ENCODE measurements around the gene APOBEC3B. TPM values are rescaled to one million over a fixed set of nuclear protein-coding genes. Genes with fewer than 3 reads are reported as not detected.
A peak's percentile ranks its signal among the peaks of the same experiment; 100 is the strongest.
"Not testable (repeated sequence)": the region's sequence is repeated elsewhere in the genome, so short reads cannot be mapped to it uniquely, and the experiment has no call there.

The APOBEC3B gene
- total RNA-seq, 2 experiments from 2014 or later, result not detected

- ATAC-seq (ENCODE audit: poor library complexity) (no peak), DNase-seq (peak in 1 of 14 experiments; percentile 30)
- peak overlapping the region; percentile 75 for H3K4me3 ChIP-seq (ENCODE audit: low read length)
- ChIA-PET CTCF (interaction anchor here (1.0 to 2.1 kb wide), 2 partner anchors 10 to 304 kb away, joined by 3 to 10 read pairs; no protein-coding TSS in a partner anchor), POLR2A (interaction anchor here (0.6 to 1.0 kb wide), 2 partner anchors 12 to 140 kb away, joined by 3 read pairs; partner anchors contain the start of gene CBX7)
- H3K4me1 Mint-ChIP-seq (ENCODE audit: low read depth), result peaks cover 40% of the 10 kb centered on the region
- intact Hi-C loops (cut with DNase I, micrococcal nuclease), result no loop called here
- H3K9me3 ChIP-seq (ENCODE audit: control insufficient read depth in 1 of 2, insufficient read depth in 1 of 2, low read length in 2 of 2), result no peaks in the 10 kb centered on the region
- peaks cover 44% of the 10 kb centered on the region for H3K4me1 ChIP-seq (ENCODE audit: insufficient read depth, low read length)
- H3K27me3 Mint-ChIP-seq, result no peaks in the 10 kb centered on the region
- no peaks in the 10 kb centered on the region for H3K27me3 ChIP-seq (ENCODE audit: control insufficient read depth in 1 of 2, insufficient read depth in 2 of 2, low read length in 2 of 2)
- H3K4me3 Mint-ChIP-seq, result peak overlapping the region; percentile 75
- H3K36me3 ChIP-seq (ENCODE audit: insufficient read depth, low read length), result peaks cover 4% of the 10 kb centered on the region
- H3K27ac Mint-ChIP-seq, result peak overlapping the region; percentile 67
- no peaks in the 10 kb centered on the region for H3K9me3 Mint-ChIP-seq
- no peaks in the 10 kb centered on the region for H3K36me3 Mint-ChIP-seq (ENCODE audit: low read depth)
- peak overlapping the region in 1 of 2 donors; percentile 70 for H3K27ac ChIP-seq (ENCODE audit: low read depth in 1 of 2, low read length in 2 of 2)
- no peak for TF ChIP-seq CTCF (IDR thresholded peaks at IDR 0.05)
Observed at GRCh38 chr22:39012533-39013511, 30.7 kb downstream of the APOBEC3B start.

- CTCF ChIA-PET, result interaction anchor here (1.0 to 2.1 kb wide), 2 partner anchors 10 to 303 kb away, joined by 3 to 10 read pairs; no protein-coding TSS in a partner anchor
- H3K36me3 Mint-ChIP-seq (ENCODE audit: low read depth); H3K9me3 Mint-ChIP-seq; H3K9me3 ChIP-seq (ENCODE audit: control insufficient read depth in 1 of 2, insufficient read depth in 1 of 2, low read length in 2 of 2); H3K27me3 Mint-ChIP-seq; ATAC-seq (ENCODE audit: poor library complexity); DNase-seq; intact Hi-C loops (cut with DNase I, micrococcal nuclease); H3K36me3 ChIP-seq (ENCODE audit: insufficient read depth, low read length); H3K27me3 ChIP-seq (ENCODE audit: control insufficient read depth in 1 of 2, insufficient read depth in 2 of 2, low read length in 2 of 2): not testable (repeated sequence)
- H3K4me3 Mint-ChIP-seq, result peak overlapping the region; percentile 88
- Histone ChIP-seq H3K4me1 (ENCODE audit: insufficient read depth, low read length) (peaks cover 44% of the 10 kb centered on the region), H3K4me3 (ENCODE audit: low read length) (peak overlapping the region; percentile 75), H3K27ac (ENCODE audit: low read depth in 1 of 2, low read length in 2 of 2) (peak overlapping the region; percentile 65 to 70)
- peaks cover 40% of the 10 kb centered on the region for H3K4me1 Mint-ChIP-seq (ENCODE audit: low read depth)
- peak overlapping the region; percentile 84 for H3K27ac Mint-ChIP-seq
- POLR2A ChIA-PET, result interaction anchor here (0.6 to 1.0 kb wide), 2 partner anchors 11 to 139 kb away, joined by 3 read pairs; partner anchors contain the start of gene CBX7
Observed at GRCh38 chr22:39013561-39013941, 31.4 kb downstream of the APOBEC3B start.

GRCh38 chr22:39013942-39014722 lies 32.0 kb downstream of the APOBEC3B start, which contains the start of gene APOBEC3C:
Gene APOBEC3C (plus strand): TSS chr22:39014257. CDS start chr22:39014363, 106 bp downstream.
- H3K27ac Mint-ChIP-seq, result peak within 1 kb of the TSS; percentile 84
- no peaks in the 10 kb centered on the region for H3K27me3 ChIP-seq (ENCODE audit: control insufficient read depth in 1 of 2, insufficient read depth in 2 of 2, low read length in 2 of 2)
- no peaks in the 10 kb centered on the region for H3K9me3 Mint-ChIP-seq
- ATAC-seq (ENCODE audit: poor library complexity) (peak; percentile 84), DNase-seq (peak; percentile 42 to 89 (median 68))
- ChIA-PET CTCF (interaction anchor here (1.0 to 2.1 kb wide), 2 partner anchors 11 to 303 kb away, joined by 3 to 10 read pairs; no protein-coding TSS in a partner anchor), POLR2A (interaction anchor here (0.6 to 1.0 kb wide), 3 partner anchors 10 to 507 kb away, joined by 3 read pairs; partner anchors contain the start of gene CBX7)
- peaks cover 3% of the 10 kb centered on the region for H3K36me3 Mint-ChIP-seq (ENCODE audit: low read depth)
- intact Hi-C loops (cut with DNase I, micrococcal nuclease), result no loop called here
- H3K4me1 ChIP-seq (ENCODE audit: insufficient read depth, low read length), result peaks cover 45% of the 10 kb centered on the region
- H3K4me1 Mint-ChIP-seq (ENCODE audit: low read depth), result peaks cover 43% of the 10 kb centered on the region
- TF ChIP-seq CTCF (IDR thresholded peaks at IDR 0.05), result no peak
- H3K27ac ChIP-seq (ENCODE audit: low read depth in 1 of 2, low read length in 2 of 2), result peak within 1 kb of the TSS; percentile 65 to 70
- H3K4me3 Mint-ChIP-seq, result peak within 1 kb of the TSS; percentile 88
- H3K4me3 ChIP-seq (ENCODE audit: low read length), result peak within 1 kb of the TSS; percentile 75
- H3K9me3 ChIP-seq (ENCODE audit: control insufficient read depth in 1 of 2, insufficient read depth in 1 of 2, low read length in 2 of 2), result no peaks in the 10 kb centered on the region
- peaks cover 10% of the 10 kb centered on the region for H3K36me3 ChIP-seq (ENCODE audit: insufficient read depth, low read length)
- no peaks in the 10 kb centered on the region for H3K27me3 Mint-ChIP-seq

GRCh38 chr22:39014723-39015121 lies 32.6 kb downstream of the APOBEC3B start:
- not testable (repeated sequence) for H3K9me3 ChIP-seq (ENCODE audit: control insufficient read depth in 1 of 2, insufficient read depth in 1 of 2, low read length in 2 of 2); H3K27me3 ChIP-seq (ENCODE audit: control insufficient read depth in 1 of 2, insufficient read depth in 2 of 2, low read length in 2 of 2); H3K36me3 Mint-ChIP-seq (ENCODE audit: low read depth); H3K27me3 Mint-ChIP-seq; H3K9me3 Mint-ChIP-seq; DNase-seq; ATAC-seq (ENCODE audit: poor library complexity)
- H3K36me3 ChIP-seq (ENCODE audit: insufficient read depth, low read length), result peaks cover 10% of the 10 kb centered on the region
- peaks cover 50% of the 10 kb centered on the region for H3K4me1 ChIP-seq (ENCODE audit: insufficient read depth, low read length)
- ChIA-PET POLR2A (interaction anchor here (0.6 kb wide), 1 partner anchor 508 kb away, joined by 3 read pairs; no protein-coding TSS in a partner anchor), CTCF (interaction anchor here (0.7 to 2.1 kb wide), 2 partner anchors 12 to 146 kb away, joined by 3 to 10 read pairs; no protein-coding TSS in a partner anchor)
- peak overlapping the region; percentile 65 to 70 for H3K27ac ChIP-seq (ENCODE audit: low read depth in 1 of 2, low read length in 2 of 2)
- peak overlapping the region; percentile 75 for H3K4me3 ChIP-seq (ENCODE audit: low read length)
- H3K4me3 Mint-ChIP-seq, result peak overlapping the region; percentile 88
- peaks cover 47% of the 10 kb centered on the region for H3K4me1 Mint-ChIP-seq (ENCODE audit: low read depth)
- intact Hi-C loops (cut with DNase I, micrococcal nuclease), result loop anchor here in 1 of 2 experiments (5.0 kb wide), 1 partner anchor 63 kb away; the partner anchor contains the start of gene APOBEC3G
- peak overlapping the region; percentile 84 for H3K27ac Mint-ChIP-seq

Measured in CD4-positive, alpha-beta T cell (primary cell).